ENCODE data around the gene PON2. TPM values are rescaled to one million over a fixed set of nuclear protein-coding genes. Genes with fewer than 3 reads are reported as not detected.

Gene PON2
- total and polyA plus RNA-seq, 10 donors, result 7.6 to 56.8 (median 32.7) TPM

DNA sequence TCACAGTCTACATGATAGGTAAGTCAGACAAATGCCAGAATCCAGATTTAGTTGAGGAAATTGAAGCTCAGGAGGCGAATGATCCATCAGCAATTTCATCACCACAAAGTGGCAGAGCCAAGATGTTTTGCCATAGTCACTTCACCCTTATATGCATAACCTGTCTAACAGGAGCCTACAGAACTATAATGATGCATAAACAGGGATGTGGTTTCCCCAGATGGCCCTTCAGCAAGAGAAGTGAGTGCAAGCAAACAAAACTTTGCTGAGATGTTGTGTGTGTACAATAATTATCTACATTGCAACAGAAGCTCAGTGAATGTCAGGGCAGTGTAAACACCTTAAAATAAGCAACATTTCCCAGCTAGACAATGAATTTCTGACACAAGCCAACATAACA is 67.2 kb downstream of the PON2 start:
- Histone ChIP-seq H3K36me3 (no peaks in the 10 kb centered on the region), H3K4me3 (no peak overlapping the region), H3K9me3 (no peaks in the 10 kb centered on the region), H3K4me1 (no peaks in the 10 kb centered on the region), H3K27me3 (replicated peaks in 1 of 7) (peaks cover 0 to 4% (median 0%) of the 10 kb centered on the region in 7 donors), H3K27ac (no peak overlapping the region)
- no peak for TF ChIP-seq POLR2AphosphoS5 (IDR thresholded peaks at IDR 0.05)
- TF ChIP-seq, protein P1, sequence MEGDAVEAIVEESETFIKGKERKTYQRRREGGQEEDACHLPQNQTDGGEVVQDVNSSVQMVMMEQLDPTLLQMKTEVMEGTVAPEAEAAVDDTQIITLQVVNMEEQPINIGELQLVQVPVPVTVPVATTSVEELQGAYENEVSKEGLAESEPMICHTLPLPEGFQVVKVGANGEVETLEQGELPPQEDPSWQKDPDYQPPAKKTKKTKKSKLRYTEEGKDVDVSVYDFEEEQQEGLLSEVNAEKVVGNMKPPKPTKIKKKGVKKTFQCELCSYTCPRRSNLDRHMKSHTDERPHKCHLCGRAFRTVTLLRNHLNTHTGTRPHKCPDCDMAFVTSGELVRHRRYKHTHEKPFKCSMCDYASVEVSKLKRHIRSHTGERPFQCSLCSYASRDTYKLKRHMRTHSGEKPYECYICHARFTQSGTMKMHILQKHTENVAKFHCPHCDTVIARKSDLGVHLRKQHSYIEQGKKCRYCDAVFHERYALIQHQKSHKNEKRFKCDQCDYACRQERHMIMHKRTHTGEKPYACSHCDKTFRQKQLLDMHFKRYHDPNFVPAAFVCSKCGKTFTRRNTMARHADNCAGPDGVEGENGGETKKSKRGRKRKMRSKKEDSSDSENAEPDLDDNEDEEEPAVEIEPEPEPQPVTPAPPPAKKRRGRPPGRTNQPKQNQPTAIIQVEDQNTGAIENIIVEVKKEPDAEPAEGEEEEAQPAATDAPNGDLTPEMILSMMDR (IDR thresholded peaks at IDR 0.05 in 8 of 11, conservative IDR thresholded peaks at IDR 0.05 in 3 of 11), result no peak
- TF ChIP-seq POLR2A (IDR thresholded peaks at IDR 0.05), result no peak
- 64 to 98% (median 88%) methylated on average over 1 of the region's 1 CpG for whole genome bisulfite sequencing, 5 donors
- intact Hi-C loops (cut with DNase I; ENCODE audit: low total_unique reads), result no loop called here
- no peak for DNase-seq

DNA sequence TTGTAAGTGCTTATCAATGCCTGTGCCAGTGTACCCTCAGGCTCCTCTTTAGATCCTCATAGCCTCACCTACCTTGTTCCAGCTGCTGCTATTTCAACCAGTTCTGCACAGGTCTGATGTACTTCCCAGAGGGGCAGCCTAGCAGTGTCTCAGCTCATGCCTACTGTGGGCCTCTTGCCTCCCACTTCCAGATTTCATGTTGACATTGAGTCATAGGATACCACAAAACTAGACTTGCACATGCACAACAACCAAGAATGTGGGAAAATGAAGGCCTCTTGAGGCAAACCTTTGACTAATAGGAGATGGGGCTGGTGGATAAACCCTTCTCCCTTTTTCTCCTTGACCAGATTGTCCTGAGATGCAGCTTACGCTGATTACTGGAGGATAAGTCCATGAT is 69.7 kb downstream of the PON2 start:
- Histone ChIP-seq H3K27me3 (replicated peaks in 1 of 7) (peaks cover 0 to 4% (median 0%) of the 10 kb centered on the region in 7 donors), H3K36me3 (no peaks in the 10 kb centered on the region), H3K9me3 (no peaks in the 10 kb centered on the region), H3K27ac (no peak overlapping the region), H3K4me1 (no peaks in the 10 kb centered on the region), H3K4me3 (no peak overlapping the region)
- DNase-seq, result no peak
- WGBS, 5 donors, result 86 to 100% (median 95%) methylated on average over 1 of the region's 1 CpG
- intact Hi-C loops (cut with DNase I; ENCODE audit: low total_unique reads), result no loop called here
- TF ChIP-seq, protein P1 (IDR thresholded peaks at IDR 0.05 in 8 of 11, conservative IDR thresholded peaks at IDR 0.05 in 3 of 11), result no peak
- no peak for TF ChIP-seq POLR2A (IDR thresholded peaks at IDR 0.05)
- TF ChIP-seq POLR2AphosphoS5 (IDR thresholded peaks at IDR 0.05), result no peak

DNA sequence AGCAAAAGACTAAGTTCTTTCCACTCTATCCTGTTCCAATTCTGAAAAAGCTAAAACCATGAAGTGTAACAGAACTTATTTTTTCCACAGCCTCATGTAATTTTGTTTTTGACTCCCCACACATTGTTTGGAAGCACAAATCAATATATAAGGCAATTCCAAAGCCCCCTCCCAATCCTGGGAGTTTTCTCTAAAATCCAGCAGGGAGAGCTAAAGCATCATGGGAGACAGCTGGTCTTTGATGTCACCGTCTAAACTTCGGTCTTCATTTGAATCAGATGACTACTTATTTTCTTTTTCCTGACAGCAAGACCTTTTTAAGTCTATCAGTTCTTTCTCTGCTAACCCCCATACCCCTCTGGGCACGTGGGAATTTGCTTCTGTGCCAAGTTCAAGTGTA is 77.2 kb downstream of the PON2 start:
- Histone ChIP-seq H3K9me3 (peaks cover 0 to 12% (median 3%) of the 10 kb centered on the region in 8 donors), H3K4me1 (no peaks in the 10 kb centered on the region), H3K27me3 (replicated peaks in 1 of 7) (no peaks in the 10 kb centered on the region), H3K36me3 (no peaks in the 10 kb centered on the region), H3K27ac (no peak overlapping the region), H3K4me3 (no peak overlapping the region)
- DNase-seq, result no peak
- TF ChIP-seq POLR2A (IDR thresholded peaks at IDR 0.05), result no peak
- TF ChIP-seq, protein P1 (IDR thresholded peaks at IDR 0.05 in 8 of 11, conservative IDR thresholded peaks at IDR 0.05 in 3 of 11), result no peak
- no peak for TF ChIP-seq POLR2AphosphoS5 (IDR thresholded peaks at IDR 0.05)
- 42 to 70% (median 51%) methylated on average over 3 of the region's 3 CpGs for WGBS, 5 donors
- intact Hi-C loops (cut with DNase I; ENCODE audit: low total_unique reads), result no loop called here

Other genes with a start within 250 kb of the PON2 start
- not detected for gene PON1, start 110.5 kb downstream of the PON2 start, total RNA-seq
- gene PON1, start 110.5 kb downstream of the PON2 start, polyA plus RNA-seq, result under 1 TPM in 1 of 3 donors, not detected in 2; 0.13 TPM
- gene PON3, start 38.7 kb downstream of the PON2 start, total RNA-seq, result 1 to 10 TPM in 3 of 7 donors, under 1 TPM in 2, not detected in 2; 0.60 to 2.1 (median 1.5) TPM
- gene PON3, start 38.7 kb downstream of the PON2 start, polyA plus RNA-seq, result under 1 TPM; 0.20 to 0.61 (median 0.42) TPM
- not detected for gene ASB4, start 50.9 kb upstream of the PON2 start, total RNA-seq
- gene ASB4, start 50.9 kb upstream of the PON2 start, polyA plus RNA-seq, result under 1 TPM in 1 of 3 donors, not detected in 2; 0.03 TPM
- gene PDK4, start 161.5 kb upstream of the PON2 start, total RNA-seq, result 1,000 to 10,000 TPM in 1 of 7 donors, 100 to 1,000 TPM in 4, 10 to 100 TPM in 2; 42.1 to 1,055 (median 252) TPM
- 10 to 100 TPM; 21.1 to 48.9 (median 23.8) TPM for gene PDK4, start 161.5 kb upstream of the PON2 start, polyA plus RNA-seq

Data from spleen (tissue), 11 donors.